Neural cell (in vitro differentiated cells): ENCODE results near the gene KIF5A. TPM values are rescaled to one million over a fixed set of nuclear protein-coding genes. Genes with fewer than 3 reads are reported as not detected.

ENCODE experiments used
- H2AFZ ChIP-seq: fragments of 200-600, 300-800 bp; sonication (generic), shearing (Covaris generic); 2 replicates; pipeline ENCODE4 v1.6.0; 2014; ENCODE audit warnings: low read depth, mild to moderate bottlenecking, antibody characterized with exemption, low read length, moderate library complexity
- H3F3A ChIP-seq: fragments of 200-600 bp; shearing (Covaris generic); 2 replicates; pipeline ENCODE4 v1.6.1; 2016; ENCODE audit warnings: mild to moderate bottlenecking, moderate library complexity, mixed read lengths, antibody characterized with exemption, low read length; ENCODE audit not compliant: insufficient read depth, poor library complexity, severe bottlenecking
- H3K27ac ChIP-seq: fragments of 200-600, 300-800 bp; sonication (generic), shearing (Covaris generic); 2 replicates; pipeline ENCODE4 v1.5.1; 2014; ENCODE audit warnings: mild to moderate bottlenecking, low read length, moderate library complexity
- H3K27me3 ChIP-seq: fragments of 300-800, 200-600 bp; sonication (generic), shearing (Covaris generic); 2 replicates; pipeline ENCODE4 v1.6.0; 2014; ENCODE audit warnings: mild to moderate bottlenecking, low read depth, low read length, moderate library complexity; ENCODE audit not compliant: insufficient read depth
- H3K36me3 ChIP-seq: fragments of 300-800, 200-600 bp; sonication (generic), shearing (Covaris generic); 2 replicates; pipeline ENCODE4 v1.5.1; 2014; ENCODE audit warnings: mild to moderate bottlenecking, antibody characterized with exemption, low read length, moderate library complexity; ENCODE audit not compliant: insufficient read depth
- H3K4me2 ChIP-seq: fragments of 300-800, 200-600 bp; sonication (generic), shearing (Covaris generic); 2 replicates; pipeline ENCODE4 v1.6.0; 2014; ENCODE audit warnings: mild to moderate bottlenecking, low read length
- H3K4me3 ChIP-seq: fragments of 300-800, 200-600 bp; sonication (generic), shearing (Covaris generic); 2 replicates; pipeline ENCODE4 v1.5.1; 2014; ENCODE audit warnings: mild to moderate bottlenecking, low read length, moderate library complexity
- H3K79me2 ChIP-seq: fragments of 200-600 bp; shearing (Covaris generic); replicated peaks from 2 replicates; pipeline ENCODE4 v1.6.0; 2014; ENCODE audit warnings: mild to moderate bottlenecking, low read length, moderate library complexity; ENCODE audit not compliant: insufficient read depth
- H3K9ac ChIP-seq: fragments of 300-800, 200-600 bp; sonication (generic), shearing (Covaris generic); 2 replicates; pipeline ENCODE4 v1.6.1; 2016; ENCODE audit warnings: mild to moderate bottlenecking, low read length, mixed read lengths
- H3K9me2 ChIP-seq: fragments of 200-600 bp; shearing (Covaris generic); 2 replicates; pipeline ENCODE4 v1.6.1; 2016; ENCODE audit warnings: mild to moderate bottlenecking, low read length, mixed read lengths; ENCODE audit not compliant: insufficient read depth
- H3K9me3 ChIP-seq: fragments of 200-600, 300-800 bp; sonication (generic), shearing (Covaris generic); 2 replicates; pipeline ENCODE4 v1.6.1; 2016; ENCODE audit warnings: mild to moderate bottlenecking, mixed run types, low read length, moderate library complexity, mixed read lengths
- H4K20me1 ChIP-seq: fragments of 200-600 bp; shearing (Covaris generic); 2 replicates; pipeline ENCODE4 v1.6.1; 2016; ENCODE audit warnings: mild to moderate bottlenecking, mixed run types; ENCODE audit not compliant: insufficient read depth
- CTCF ChIP-seq: fragments of 450-650 bp; IDR thresholded peaks from 2 replicates; pipeline ENCODE4 v1.5.1; 2014; ENCODE audit warnings: antibody characterized with exemption, mild to moderate bottlenecking, moderate library complexity; ENCODE audit not compliant: poor library complexity, severe bottlenecking
- EP300 ChIP-seq: fragments of 450-650 bp; conservative IDR thresholded peaks from 2 replicates; pipeline ENCODE4 v1.6.1; 2014; ENCODE audit warnings: antibody characterized with exemption, mild to moderate bottlenecking, moderate library complexity; ENCODE audit not compliant: poor library complexity, severe bottlenecking
- EZH2 ChIP-seq: fragments of 200-600, 300-800 bp; shearing (Covaris generic), sonication (generic); IDR thresholded peaks from 2 replicates; pipeline ENCODE4 v1.6.1; 2014; ENCODE audit warnings: antibody characterized with exemption, low read length, borderline replicate concordance, mild to moderate bottlenecking; ENCODE audit not compliant: insufficient read depth, poor library complexity, severe bottlenecking
- MXI1 ChIP-seq: fragments of 450-650 bp; conservative IDR thresholded peaks from 2 replicates; pipeline ENCODE4 v1.6.1; 2014; ENCODE audit warnings: antibody characterized with exemption, mild to moderate bottlenecking; ENCODE audit not compliant: poor library complexity, severe bottlenecking
- POLR2AphosphoS5 ChIP-seq: IDR thresholded peaks from 2 replicates; pipeline ENCODE4 v1.6.1; 2012
- RAD21 ChIP-seq: fragments of 450-650 bp; conservative IDR thresholded peaks from 2 replicates; pipeline ENCODE4 v1.6.1; 2014; ENCODE audit warnings: antibody characterized with exemption, mild to moderate bottlenecking, moderate library complexity
- REST ChIP-seq: IDR thresholded peaks from 2 replicates; pipeline ENCODE4 v1.6.1; 2012; ENCODE audit warnings: borderline replicate concordance
- SMC3 ChIP-seq: fragments of 450-650 bp; conservative IDR thresholded peaks from 2 replicates; pipeline ENCODE4 v1.6.1; 2014; ENCODE audit warnings: antibody characterized with exemption, mild to moderate bottlenecking, moderate library complexity; ENCODE audit not compliant: poor library complexity
- TAF1 ChIP-seq: IDR thresholded peaks from 2 replicates; pipeline ENCODE4 v1.6.1; 2012; ENCODE audit warnings: low read depth
- polyA plus RNA-seq: library from polyadenylated mRNA; depleted of rRNA; stranded (reverse); fragments of >200 nt; gene quantifications from 2 replicates; pipeline ENCODE4 v1.2.3, GENCODE V29; 2014

KIF5A gene
- polyA plus RNA-seq, 1 donor from 2014 or later, result 58.8 TPM

- H2AFZ ChIP-seq, result no peak overlapping the region
- H3K27me3 ChIP-seq, result no peaks in the 10 kb centered on the region
- H3K27ac ChIP-seq, result no peak overlapping the region
- H3K9ac ChIP-seq, result no peak overlapping the region
- H3K9me3 ChIP-seq, result no peaks in the 10 kb centered on the region
- no peaks in the 10 kb centered on the region for H4K20me1 ChIP-seq
- H3K4me2 ChIP-seq, result no peak overlapping the region
- no peak overlapping the region for H3K4me3 ChIP-seq
- no peaks in the 10 kb centered on the region for H3K79me2 ChIP-seq
- H3K36me3 ChIP-seq, result no peaks in the 10 kb centered on the region
- TF ChIP-seq SMC3 (no peak), REST (no peak), CTCF (no peak), EZH2 (no peak), RAD21 (no peak), POLR2AphosphoS5 (no peak), TAF1 (no peak), EP300 (no peak), MXI1 (no peak)
- no peaks in the 10 kb centered on the region for H3K9me2 ChIP-seq
- H3F3A ChIP-seq, result no peaks in the 10 kb centered on the region
These were observed 14.8 kb upstream of the KIF5A start for GRCh38 chr12:57534991-57535543.

- no peak overlapping the region for H3K9ac ChIP-seq
- H3K9me2 ChIP-seq, result no peaks in the 10 kb centered on the region
- H4K20me1 ChIP-seq, result no peaks in the 10 kb centered on the region
- H3K36me3 ChIP-seq, result no peaks in the 10 kb centered on the region
- H3K27ac ChIP-seq, result no peak overlapping the region
- H3K27me3 ChIP-seq, result no peaks in the 10 kb centered on the region
- TF ChIP-seq EP300, result no peak
- TF ChIP-seq CTCF, result no peak
- TF ChIP-seq RAD21, result no peak
- no peak for TF ChIP-seq TAF1
- TF ChIP-seq SMC3, result no peak
- peaks cover 1% of the 10 kb centered on the region for H3K79me2 ChIP-seq
- no peak overlapping the region for H3K4me2 ChIP-seq
- H3K9me3 ChIP-seq, result no peaks in the 10 kb centered on the region
- H2AFZ ChIP-seq, result no peak overlapping the region
- no peak overlapping the region for H3K4me3 ChIP-seq
- no peaks in the 10 kb centered on the region for H3F3A ChIP-seq
These were observed 13.9 kb upstream of the KIF5A start for GRCh38 chr12:57535764-57536596.
